ENCODE measurements around the gene WBP4.

WBP4 gene

GRCh38 chr13:41049480-41050440 is 11.5 kb upstream of the WBP4 start:
- DNase-seq, result no peak

- no peak for DNase-seq
Measured at GRCh38 chr13:41052441-41052840, 8.9 kb upstream of the WBP4 start.

- no peak for DNase-seq
Measured at GRCh38 chr13:41053384-41053826, 7.9 kb upstream of the WBP4 start.

- peak; percentile 39 for DNase-seq
Measured at GRCh38 chr13:41054212-41054877, 7.0 kb upstream of the WBP4 start.

- no peak for DNase-seq
Measured at GRCh38 chr13:41054919-41055619, 6.2 kb upstream of the WBP4 start.

- no peak for DNase-seq
Measured at GRCh38 chr13:41056194-41056593, 5.1 kb upstream of the WBP4 start.

GRCh38 chr13:41056826-41057711 is 4.2 kb upstream of the WBP4 start:
- no peak for DNase-seq

- DNase-seq, result peak; percentile 7
Measured at GRCh38 chr13:41058295-41059070, 2.8 kb upstream of the WBP4 start.

GRCh38 chr13:41059456-41060081 is 1.7 kb upstream of the WBP4 start:
- no peak for DNase-seq

GRCh38 chr13:41060082-41060723 is 1.1 kb upstream of the WBP4 start:
- DNase-seq, result peak; percentile 86

GRCh38 chr13:41060724-41061074 is 610 bp upstream of the WBP4 start:
- peak; percentile 92 for DNase-seq

- no peak for DNase-seq
Measured at GRCh38 chr13:41061914-41062837, 867 bp downstream of the WBP4 start.

- no peak for DNase-seq
Measured at GRCh38 chr13:41064493-41064892, 3.2 kb downstream of the WBP4 start.

- no peak for DNase-seq
Measured at GRCh38 chr13:41065078-41065477, 3.8 kb downstream of the WBP4 start.

- no peak for DNase-seq
Measured at GRCh38 chr13:41074523-41074922, 13.2 kb downstream of the WBP4 start.

GRCh38 chr13:41075034-41075433 is 13.7 kb downstream of the WBP4 start:
- peak; percentile 25 for DNase-seq

- DNase-seq, result no peak
Measured at GRCh38 chr13:41075485-41075884, 14.2 kb downstream of the WBP4 start.

- no peak for DNase-seq
Measured at GRCh38 chr13:41077475-41077874, 16.2 kb downstream of the WBP4 start.

- no peak for DNase-seq
Measured at GRCh38 chr13:41079725-41080124, 18.4 kb downstream of the WBP4 start.

All from activated CD4-positive, alpha-beta T cell treated with anti-CD3 and anti-CD28 coated beads for 48 hours (primary cell).